Psoas muscle (tissue), 8 donors: ENCODE results near the gene SIRT2. TPM values are rescaled to one million over a fixed set of nuclear protein-coding genes. Genes with fewer than 3 reads are reported as not detected.

ENCODE experiments used
- ATAC-seq, 4 donors: fragments of 200-7000 bp; cut with Tn5 transposase; one replicate each; pipeline ENCODE4 v1.9.1; 2020; ENCODE audit warnings: moderate library complexity in 3 of 4, mild to moderate bottlenecking in 2 of 4
- DNase-seq, 2 donors: peaks; one replicate each; pipeline ENCODE4 v3.0.0-alpha.2; 2020
- H3K27ac ChIP-seq: fragments of 200-600 bp; one replicate; pipeline ENCODE4 v1.8.0; 2022
- H3K27me3 ChIP-seq, 3 donors: fragments of 200-600 bp in 1 of 3; one replicate each; pipeline versions ENCODE4 v1.6.1 to v1.8.0; 2013 to 2022; ENCODE audit warnings: low read length in 2 of 3, mild to moderate bottlenecking in 2 of 3, moderate library complexity in 1 of 3; ENCODE audit not compliant: insufficient read depth in 3 of 3
- H3K36me3 ChIP-seq, 2 donors: fragments of 200-600 bp in 1 of 2; one replicate each; pipeline versions ENCODE4 v1.6.1 to v1.8.0; 2013 to 2022; ENCODE audit warnings: low read depth in 1 of 2, mild to moderate bottlenecking in 1 of 2, moderate library complexity in 1 of 2; ENCODE audit not compliant: insufficient read depth in 1 of 2
- H3K4me1 ChIP-seq: fragments of 200-600 bp; one replicate; pipeline ENCODE4 v1.8.0; 2022
- H3K4me3 ChIP-seq: fragments of 200-600 bp; one replicate; pipeline ENCODE4 v1.8.0; 2022; ENCODE audit warnings: mild to moderate bottlenecking
- H3K9me3 ChIP-seq: fragments of 200-600 bp; one replicate; pipeline ENCODE4 v1.8.0; 2022
- WGBS, 3 donors: extraction: QIAGEN DNeasy Blood & Tissue Kit; methylation state at CpG; one replicate each; pipeline versions ENCODE4 v1.1.6 to v1.1.7; 2013; 5-methylcytosine and 5-hydroxymethylcytosine counted together
- intact Hi-C, 2 donors: fragments of 100-400 bp; cut with DNase I; formaldehyde crosslinking; loops; one replicate each; pipeline versions ENCODE4 v1.11.0 to v1.14.2; 2022
- polyA plus RNA-seq, 3 donors: library from polyadenylated mRNA; stranded (reverse); fragments of 200-250 nt; gene quantifications; one replicate each; pipeline ENCODE4 v1.2.3, GENCODE V29; 2013
- total RNA-seq, 4 donors: library from RNA; stranded (reverse); fragmentation: NEBNext Ultra II Directional in 2 of 4; extraction: Animal tissue kit (Norgen Biotek cat#: 25700) in 2 of 4; gene quantifications; one replicate each; pipeline versions ENCODE4 v1.2.1 to v1.2.4, GENCODE V29; 2021 to 2023
- TF ChIP-seq, protein P1 (sequence below): fragments of 200-600 bp; IDR thresholded peaks from one replicate; pipeline ENCODE4 v1.8.0; 2022; ENCODE audit warnings: antibody characterized with exemption
- donor health status: healthy with polysubstance abuse.
- donor health status: DM: no; HTN: no; CAD: no; lungs with moderate emphysema.
- donor health status: Bipolar disorder and iron deficiency.
- donor health status: healthy.
- donor health status: DM: yes; HTN: yes; CAD: no.
- donor health status: DM: no; HTN: no; CAD: no.
- donor health status: DM: no; HTN: no; CAD: no.
- donor health status: DM: yes; HTN: yes; CAD: no.

The SIRT2 gene
- total and polyA plus RNA-seq, 7 donors: 133 to 260 (median 156) TPM

DNA sequence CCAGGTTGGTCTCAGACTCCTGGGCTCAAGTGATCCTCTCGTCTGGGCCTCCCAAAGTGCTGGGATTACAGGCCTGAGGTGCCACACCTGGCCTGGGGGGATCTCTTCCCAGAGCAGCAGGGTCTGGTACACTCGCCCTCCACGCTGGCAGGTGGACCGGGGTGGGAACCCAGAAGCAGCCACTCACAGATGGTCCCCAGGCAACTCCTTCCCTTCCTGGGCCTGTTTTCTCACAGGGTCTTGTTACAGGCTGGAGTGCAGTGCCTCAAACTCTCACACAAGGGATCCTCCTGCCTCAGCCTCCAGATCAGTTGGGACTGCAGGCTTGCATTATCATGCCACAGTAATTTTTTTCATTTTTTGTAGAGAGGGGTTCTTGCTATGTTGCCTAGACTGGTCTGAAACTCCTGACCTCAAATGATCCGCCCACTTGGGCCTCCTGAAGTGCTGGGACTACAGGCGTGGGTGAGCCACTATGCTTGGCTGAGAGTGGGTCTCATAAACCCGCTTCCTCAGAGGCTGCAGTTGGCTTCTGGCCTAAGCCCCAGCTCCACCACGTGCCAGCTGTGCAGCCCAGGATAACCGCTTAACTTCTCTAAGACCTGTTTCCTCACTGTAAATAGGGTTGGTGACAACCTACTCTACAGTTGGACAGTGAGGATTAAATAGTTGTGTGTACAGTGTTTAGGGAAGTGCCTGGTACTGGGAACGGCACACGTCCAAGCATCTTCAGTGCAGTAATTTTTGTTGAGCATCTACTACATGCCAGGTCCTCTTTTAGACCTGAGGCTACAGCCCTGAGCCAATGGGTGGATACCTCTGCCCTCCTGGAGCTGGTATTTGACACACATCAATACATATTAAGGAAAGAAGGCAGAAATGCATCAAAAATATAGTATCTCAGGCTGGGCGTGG lies 13.4 kb upstream of the SIRT2 start:
- WGBS, 3 donors: 77 to 82% (median 78%) methylated on average over 12 of the region's 12 CpGs
- intact Hi-C loops: no loop called here
- TF ChIP-seq, protein P1, sequence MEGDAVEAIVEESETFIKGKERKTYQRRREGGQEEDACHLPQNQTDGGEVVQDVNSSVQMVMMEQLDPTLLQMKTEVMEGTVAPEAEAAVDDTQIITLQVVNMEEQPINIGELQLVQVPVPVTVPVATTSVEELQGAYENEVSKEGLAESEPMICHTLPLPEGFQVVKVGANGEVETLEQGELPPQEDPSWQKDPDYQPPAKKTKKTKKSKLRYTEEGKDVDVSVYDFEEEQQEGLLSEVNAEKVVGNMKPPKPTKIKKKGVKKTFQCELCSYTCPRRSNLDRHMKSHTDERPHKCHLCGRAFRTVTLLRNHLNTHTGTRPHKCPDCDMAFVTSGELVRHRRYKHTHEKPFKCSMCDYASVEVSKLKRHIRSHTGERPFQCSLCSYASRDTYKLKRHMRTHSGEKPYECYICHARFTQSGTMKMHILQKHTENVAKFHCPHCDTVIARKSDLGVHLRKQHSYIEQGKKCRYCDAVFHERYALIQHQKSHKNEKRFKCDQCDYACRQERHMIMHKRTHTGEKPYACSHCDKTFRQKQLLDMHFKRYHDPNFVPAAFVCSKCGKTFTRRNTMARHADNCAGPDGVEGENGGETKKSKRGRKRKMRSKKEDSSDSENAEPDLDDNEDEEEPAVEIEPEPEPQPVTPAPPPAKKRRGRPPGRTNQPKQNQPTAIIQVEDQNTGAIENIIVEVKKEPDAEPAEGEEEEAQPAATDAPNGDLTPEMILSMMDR: no peak

DNA sequence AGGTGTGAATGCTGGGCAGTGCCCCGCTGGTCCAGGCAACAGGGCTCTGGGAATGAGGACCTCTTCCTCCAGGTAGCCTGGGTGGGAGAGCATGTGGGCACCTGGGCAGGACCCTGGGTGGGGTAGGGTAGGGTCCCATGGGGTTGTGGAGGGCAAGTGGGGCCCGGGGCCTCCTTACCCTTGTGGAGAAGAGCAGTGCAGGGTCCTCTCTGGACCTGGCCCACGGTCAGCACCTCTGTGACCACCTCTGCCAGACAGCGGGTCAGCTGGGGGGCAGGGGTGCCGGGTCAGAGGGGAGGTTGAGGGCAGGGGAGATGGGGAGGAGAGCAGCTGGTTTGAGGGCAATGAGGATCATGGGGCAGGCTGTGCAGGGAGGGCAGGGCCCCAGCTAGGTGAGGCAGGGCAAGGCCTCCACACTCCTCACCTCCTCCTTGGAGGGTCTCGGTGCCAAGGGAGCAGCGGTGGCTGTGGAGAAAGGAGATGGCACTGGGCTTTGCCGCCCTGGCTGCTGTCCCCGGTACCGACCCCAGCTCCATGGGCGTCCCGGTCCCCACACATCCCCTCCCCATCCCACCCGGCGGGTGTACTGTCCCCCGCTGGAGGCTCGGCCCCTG lies 12.1 kb upstream of the SIRT2 start:
- ATAC-seq (no peak), DNase-seq (no peak)
- Histone ChIP-seq H3K36me3 (peaks cover 2 to 39% of the 10 kb centered on the region in 2 donors), H3K4me1 (no peaks in the 10 kb centered on the region), H3K27ac (no peak overlapping the region), H3K9me3 (no peaks in the 10 kb centered on the region), H3K27me3 (no peaks in the 10 kb centered on the region), H3K4me3 (no peak overlapping the region)
- WGBS, 3 donors: 57 to 72% (median 59%) methylated on average over 13 to 16 of the region's 16 CpGs
- intact Hi-C loops: no loop called here
- TF ChIP-seq, protein P1: no peak

More for the DNA sequence above, 13.4 kb upstream of the SIRT2 start:
- Histone ChIP-seq H3K4me3 (no peak overlapping the region), H3K27ac (no peak overlapping the region), H3K27me3 (no peaks in the 10 kb centered on the region), H3K4me1 (no peaks in the 10 kb centered on the region), H3K9me3 (no peaks in the 10 kb centered on the region), H3K36me3 (peaks cover 2 to 26% of the 10 kb centered on the region in 2 donors)
- peak in 1 of 2 donors; percentile 26 for DNase-seq
- no peak for ATAC-seq

DNA sequence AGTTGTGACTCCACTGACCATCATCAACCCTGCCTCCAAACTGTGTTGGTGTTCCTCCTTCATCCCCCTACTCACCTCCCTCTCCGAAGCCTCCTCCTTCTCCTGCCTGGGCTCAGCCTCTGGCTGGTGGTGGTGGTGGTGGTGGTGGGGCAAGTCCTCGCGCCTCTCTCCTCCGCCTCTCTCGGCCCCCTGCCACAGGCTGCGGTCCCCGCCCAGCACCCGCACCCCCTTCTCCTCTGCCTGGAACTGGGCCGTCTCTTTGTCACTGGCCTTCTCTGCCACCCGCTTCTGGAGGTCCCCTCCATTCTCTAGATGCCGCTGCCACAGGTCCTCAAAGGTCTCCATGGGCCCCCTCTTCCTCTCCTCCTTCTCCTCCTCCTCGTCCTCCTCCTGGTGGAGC lies 11.1 kb upstream of the SIRT2 start:
- H3K4me1 ChIP-seq: no peaks in the 10 kb centered on the region
- no peak for ATAC-seq
- H3K27ac ChIP-seq: no peak overlapping the region
- TF ChIP-seq, protein P1: no peak
- intact Hi-C loops: no loop called here
- 93 to 96% (median 95%) methylated on average over 11 to 12 of the region's 12 CpGs for WGBS, 3 donors
- H3K27me3 ChIP-seq: no peaks in the 10 kb centered on the region
- no peaks in the 10 kb centered on the region for H3K9me3 ChIP-seq
- no peak for DNase-seq
- peaks cover 2 to 41% of the 10 kb centered on the region in 2 donors for H3K36me3 ChIP-seq
- no peak overlapping the region for H3K4me3 ChIP-seq

DNA sequence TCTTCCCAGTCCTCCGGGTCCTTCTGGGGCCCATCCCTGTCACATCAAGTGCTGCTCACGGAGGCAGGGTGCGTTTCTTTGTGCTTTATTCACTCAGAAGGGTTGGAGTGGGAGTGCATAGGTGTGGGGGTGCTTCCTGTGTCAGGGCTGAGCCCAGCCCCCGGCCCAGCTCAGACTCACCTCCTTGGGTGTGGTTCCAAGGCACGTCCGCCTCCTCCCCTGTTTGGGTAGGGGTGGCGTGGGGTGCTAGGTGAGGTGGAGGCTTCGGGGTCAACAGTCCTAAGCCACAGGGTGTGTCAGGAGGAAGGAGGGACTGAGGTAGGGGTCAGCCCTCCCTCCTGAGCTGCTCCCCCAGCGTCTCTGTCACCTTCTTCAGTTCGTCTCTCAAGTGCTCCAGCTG lies 9.5 kb upstream of the SIRT2 start:
- H3K27ac ChIP-seq: no peak overlapping the region
- no peaks in the 10 kb centered on the region for H3K27me3 ChIP-seq
- H3K4me1 ChIP-seq: no peaks in the 10 kb centered on the region
- WGBS, 3 donors: 82 to 87% (median 85%) methylated on average over 10 of the region's 10 CpGs
- intact Hi-C loops: no loop called here
- H3K9me3 ChIP-seq: no peaks in the 10 kb centered on the region
- TF ChIP-seq, protein P1: no peak
- no peak overlapping the region for H3K4me3 ChIP-seq
- no peak for ATAC-seq
- H3K36me3 ChIP-seq: peaks cover 0 to 50% of the 10 kb centered on the region in 2 donors
- DNase-seq: no peak
